B cell (primary cell): ENCODE results near the gene GTPBP3.

Experiments used
- EZH2 ChIP-seq: IDR thresholded peaks from 2 replicates; pipeline ENCODE4 v1.6.1; 2012; ENCODE audit warnings: borderline replicate concordance, low read depth, mild to moderate bottlenecking, moderate library complexity, low read length; ENCODE audit not compliant: insufficient read depth, poor library complexity, severe bottlenecking
- TF ChIP-seq, protein P1 (sequence below): fragments of 200-600 bp; IDR thresholded peaks from one replicate; pipeline ENCODE4 v1.8.0; 2022; ENCODE audit warnings: antibody characterized with exemption, mild to moderate bottlenecking

DNA sequence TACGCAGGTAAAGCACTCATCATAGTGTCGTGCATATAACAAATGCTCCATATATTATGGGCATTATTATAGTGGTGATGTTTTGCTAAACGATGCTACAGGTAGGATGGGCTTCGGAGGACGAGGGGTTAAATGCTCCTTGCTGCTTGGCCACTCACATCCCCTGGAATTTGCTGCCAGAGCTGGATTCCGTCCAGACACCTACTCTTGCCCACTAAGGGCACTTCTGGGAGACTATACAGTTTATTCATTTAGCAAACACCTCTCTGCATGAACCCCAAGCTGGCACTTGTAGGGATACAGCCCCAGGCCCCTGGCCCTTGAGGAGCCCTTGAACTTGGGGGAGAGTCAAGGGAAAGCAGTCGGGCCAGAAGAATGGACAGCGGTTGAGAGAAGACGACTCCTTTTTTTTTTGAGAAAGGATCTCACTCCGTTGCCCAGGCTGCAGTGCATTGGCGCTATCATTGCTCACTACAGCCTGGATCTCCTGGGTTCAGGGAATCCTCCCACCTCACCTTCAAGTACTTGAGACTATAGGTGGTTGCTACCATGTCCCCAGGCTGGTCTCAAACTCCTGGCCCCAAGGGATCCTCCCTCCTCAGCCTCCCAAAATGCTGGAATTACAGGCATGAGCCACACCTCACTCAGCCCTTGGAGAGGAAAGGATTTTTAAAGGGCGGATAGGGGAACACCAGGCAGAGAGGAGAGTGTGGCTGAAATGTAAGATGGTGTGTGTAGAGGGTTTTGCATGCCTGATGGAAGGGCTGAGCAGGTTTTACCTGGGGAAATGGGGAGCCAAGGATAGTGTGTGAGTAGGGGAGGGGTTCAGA is 32.8 kb upstream of the GTPBP3 start:
- TF ChIP-seq, protein P1, sequence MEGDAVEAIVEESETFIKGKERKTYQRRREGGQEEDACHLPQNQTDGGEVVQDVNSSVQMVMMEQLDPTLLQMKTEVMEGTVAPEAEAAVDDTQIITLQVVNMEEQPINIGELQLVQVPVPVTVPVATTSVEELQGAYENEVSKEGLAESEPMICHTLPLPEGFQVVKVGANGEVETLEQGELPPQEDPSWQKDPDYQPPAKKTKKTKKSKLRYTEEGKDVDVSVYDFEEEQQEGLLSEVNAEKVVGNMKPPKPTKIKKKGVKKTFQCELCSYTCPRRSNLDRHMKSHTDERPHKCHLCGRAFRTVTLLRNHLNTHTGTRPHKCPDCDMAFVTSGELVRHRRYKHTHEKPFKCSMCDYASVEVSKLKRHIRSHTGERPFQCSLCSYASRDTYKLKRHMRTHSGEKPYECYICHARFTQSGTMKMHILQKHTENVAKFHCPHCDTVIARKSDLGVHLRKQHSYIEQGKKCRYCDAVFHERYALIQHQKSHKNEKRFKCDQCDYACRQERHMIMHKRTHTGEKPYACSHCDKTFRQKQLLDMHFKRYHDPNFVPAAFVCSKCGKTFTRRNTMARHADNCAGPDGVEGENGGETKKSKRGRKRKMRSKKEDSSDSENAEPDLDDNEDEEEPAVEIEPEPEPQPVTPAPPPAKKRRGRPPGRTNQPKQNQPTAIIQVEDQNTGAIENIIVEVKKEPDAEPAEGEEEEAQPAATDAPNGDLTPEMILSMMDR, result no peak
- TF ChIP-seq EZH2, result no peak
